ENCODE results near the gene ANKK1. TPM values are rescaled to one million over a fixed set of nuclear protein-coding genes. Genes with fewer than 3 reads are reported as not detected.

Gene ANKK1
- total and polyA plus RNA-seq, 8 donors = 0.73 TPM; not detected in 7

- TF ChIP-seq CTCF (IDR thresholded peaks at IDR 0.05) = no peak
- TF ChIP-seq POLR2A (IDR thresholded peaks at IDR 0.05) = no peak
- no peak for TF ChIP-seq POLR2AphosphoS5 (IDR thresholded peaks at IDR 0.05)
- no peak for TF ChIP-seq EP300 (IDR thresholded peaks at IDR 0.05)
- Histone ChIP-seq H3K36me3 (no peaks in the 10 kb centered on the region), H3K27ac (no peak overlapping the region), H3K4me1 (no peaks in the 10 kb centered on the region), H3K27me3 (peaks cover 0 to 7% (median 0%) of the 10 kb centered on the region in 3 donors), H3K4me3 (no peak overlapping the region), H3K9me3 (no peaks in the 10 kb centered on the region)
- 77 to 91% (median 81%) methylated on average over 3 of the region's 3 CpGs for WGBS, 5 donors
- intact Hi-C loops (cut with DNase I; ENCODE audit: low total_unique reads) = no loop called here
- no peak for DNase-seq
Measured at GRCh38 chr11:113407163-113407562, 19.6 kb downstream of the ANKK1 start.

GRCh38 chr11:113408206-113408605 lies 20.6 kb downstream of the ANKK1 start:
- Histone ChIP-seq H3K9me3 (no peaks in the 10 kb centered on the region), H3K27me3 (peaks cover 0 to 7% (median 0%) of the 10 kb centered on the region in 3 donors), H3K4me3 (no peak overlapping the region), H3K27ac (no peak overlapping the region), H3K36me3 (no peaks in the 10 kb centered on the region), H3K4me1 (no peaks in the 10 kb centered on the region)
- intact Hi-C loops (cut with DNase I; ENCODE audit: low total_unique reads) = no loop called here
- 54 to 66% (median 59%) methylated on average over 9 of the region's 9 CpGs for WGBS, 5 donors
- no peak for DNase-seq
- TF ChIP-seq EP300 (IDR thresholded peaks at IDR 0.05) (no peak), POLR2A (IDR thresholded peaks at IDR 0.05) (no peak), POLR2AphosphoS5 (IDR thresholded peaks at IDR 0.05) (no peak), CTCF (IDR thresholded peaks at IDR 0.05) (no peak)

- TF ChIP-seq POLR2A (IDR thresholded peaks at IDR 0.05) (no peak), CTCF (IDR thresholded peaks at IDR 0.05) (no peak), POLR2AphosphoS5 (IDR thresholded peaks at IDR 0.05) (no peak), EP300 (IDR thresholded peaks at IDR 0.05) (no peak)
- 82 to 95% (median 86%) methylated on average over 9 of the region's 9 CpGs for WGBS, 5 donors
- Histone ChIP-seq H3K36me3 (no peaks in the 10 kb centered on the region), H3K27me3 (peaks cover 0 to 7% (median 0%) of the 10 kb centered on the region in 3 donors), H3K4me3 (no peak overlapping the region), H3K9me3 (no peaks in the 10 kb centered on the region), H3K27ac (no peak overlapping the region), H3K4me1 (no peaks in the 10 kb centered on the region)
- intact Hi-C loops (cut with DNase I; ENCODE audit: low total_unique reads) = no loop called here
- no peak for DNase-seq
Measured at GRCh38 chr11:113408887-113409286, 21.3 kb downstream of the ANKK1 start.

- WGBS, 5 donors = 75 to 85% (median 83%) methylated on average over 3 of the region's 3 CpGs
- intact Hi-C loops (cut with DNase I; ENCODE audit: low total_unique reads) = no loop called here
- peaks cover 0 to 7% (median 0%) of the 10 kb centered on the region in 3 donors for H3K27me3 ChIP-seq
- H3K27ac ChIP-seq = no peak overlapping the region
- H3K4me3 ChIP-seq = no peak overlapping the region
- no peak for DNase-seq
- H3K4me1 ChIP-seq = no peaks in the 10 kb centered on the region
- no peaks in the 10 kb centered on the region for H3K9me3 ChIP-seq
- TF ChIP-seq POLR2A (IDR thresholded peaks at IDR 0.05) = no peak
- no peak for TF ChIP-seq EP300 (IDR thresholded peaks at IDR 0.05)
- no peak for TF ChIP-seq POLR2AphosphoS5 (IDR thresholded peaks at IDR 0.05)
- TF ChIP-seq CTCF (IDR thresholded peaks at IDR 0.05) = no peak
- no peaks in the 10 kb centered on the region for H3K36me3 ChIP-seq
Measured at GRCh38 chr11:113409526-113409925, 21.9 kb downstream of the ANKK1 start.

Data from stomach (tissue), 9 donors.